Measurements from ENCODE around the gene CPLANE2. TPM values are rescaled to one million over a fixed set of nuclear protein-coding genes. Genes with fewer than 3 reads are reported as not detected.

CPLANE2 gene
- total RNA-seq, 5 donors from 2014 or later (not counting 1 experiment from before 2014, with no cell fraction given), result 6.6 to 13.2 (median 11.3) TPM

- ChIA-PET CTCF (interaction anchor here (0.6 to 0.7 kb wide), 2 partner anchors 25 to 120 kb away, joined by 3 read pairs; no protein-coding TSS in a partner anchor), POLR2A (interaction anchor here in 1 of 2 donors (0.6 to 0.7 kb wide), 2 partner anchors 16 to 25 kb away, joined by 3 read pairs; no protein-coding TSS in a partner anchor)
- H3K36me3 Mint-ChIP-seq, result no peaks in the 10 kb centered on the region
- H3K27me3 ChIP-seq (replicated peaks in 1 of 2; ENCODE audit: control insufficient read depth in 2 of 2, extremely low read depth in 1 of 2, insufficient read depth in 2 of 2, low read length in 1 of 2), result no peaks in the 10 kb centered on the region
- no peaks in the 10 kb centered on the region for H3K9me3 ChIP-seq
- peaks cover 0 to 7% of the 10 kb centered on the region in 2 donors for H3K36me3 ChIP-seq (ENCODE audit: control insufficient read depth in 2 of 2, extremely low read depth in 1 of 2, insufficient read depth in 1 of 2, low read length in 1 of 2)
- no peak overlapping the region for H3K4me3 ChIP-seq (ENCODE audit: control insufficient read depth in 1 of 2, extremely low read depth in 1 of 2, low read length in 1 of 2)
- peaks cover 6 to 12% (median 9%) of the 10 kb centered on the region in 3 donors for H3K4me1 Mint-ChIP-seq
- no peaks in the 10 kb centered on the region for H3K27me3 Mint-ChIP-seq
- H3K9me3 Mint-ChIP-seq, result no peaks in the 10 kb centered on the region
- peaks cover under 1 to 15% of the 10 kb centered on the region in 2 experiments for H3K4me1 ChIP-seq (ENCODE audit: control insufficient read depth in 1 of 2, extremely low read depth in 1 of 2, insufficient read depth in 2 of 2, low read length in 2 of 2)
- H3K27ac Mint-ChIP-seq, result no peak overlapping the region
- no peak for DNase-seq
- H3K27ac ChIP-seq (ENCODE audit: low read length), result no peak overlapping the region
- H3K4me3 Mint-ChIP-seq, result no peak overlapping the region
- 87% methylated on average over 13 of the region's 17 CpGs for WGBS (ENCODE audit: insufficient coverage)
- ATAC-seq (replicated peaks in 1 of 4), result no peak
These were observed 5.7 kb upstream of the CPLANE2 start for GRCh38 chr1:16242556-16243214.

- ChIA-PET CTCF (interaction anchor here in 1 of 2 donors (0.6 kb wide), 1 partner anchor 55 kb away, joined by 4 read pairs; no protein-coding TSS in a partner anchor), POLR2A (no interaction called here)
- Histone ChIP-seq H3K36me3 (ENCODE audit: control insufficient read depth in 2 of 2, extremely low read depth in 1 of 2, insufficient read depth in 1 of 2, low read length in 1 of 2) (no peaks in the 10 kb centered on the region), H3K4me1 (ENCODE audit: control insufficient read depth in 1 of 2, extremely low read depth in 1 of 2, insufficient read depth in 2 of 2, low read length in 2 of 2) (peaks cover 5 to 27% of the 10 kb centered on the region in 2 experiments), H3K4me3 (ENCODE audit: control insufficient read depth in 1 of 2, extremely low read depth in 1 of 2, low read length in 1 of 2) (no peak overlapping the region), H3K27me3 (replicated peaks in 1 of 2; ENCODE audit: control insufficient read depth in 2 of 2, extremely low read depth in 1 of 2, insufficient read depth in 2 of 2, low read length in 1 of 2) (no peaks in the 10 kb centered on the region), H3K27ac (ENCODE audit: low read length) (no peak overlapping the region), H3K9me3 (no peaks in the 10 kb centered on the region)
- no peak overlapping the region for H3K27ac Mint-ChIP-seq
- no peaks in the 10 kb centered on the region for H3K36me3 Mint-ChIP-seq
- 86% methylated on average over 7 of the region's 10 CpGs for WGBS (ENCODE audit: insufficient coverage)
- ATAC-seq (replicated peaks in 1 of 4) (no peak), DNase-seq (no peak)
- no peak overlapping the region for H3K4me3 Mint-ChIP-seq
- no peaks in the 10 kb centered on the region for H3K27me3 Mint-ChIP-seq
- peaks cover 16 to 24% (median 21%) of the 10 kb centered on the region in 3 donors for H3K4me1 Mint-ChIP-seq
- no peaks in the 10 kb centered on the region for H3K9me3 Mint-ChIP-seq
These were observed 4.3 kb upstream of the CPLANE2 start for GRCh38 chr1:16241221-16241708.

GRCh38 chr1:16239972-16240491 lies 3.0 kb upstream of the CPLANE2 start:
- ChIA-PET POLR2A (interaction anchor here (0.6 to 0.7 kb wide), 2 partner anchors 24 to 35 kb away, joined by 3 read pairs; no protein-coding TSS in a partner anchor), CTCF (interaction anchor here in 1 of 2 donors (0.6 kb wide), 1 partner anchor 238 kb away, joined by 3 read pairs; no protein-coding TSS in a partner anchor)
- Mint-ChIP-seq H3K27me3 (no peaks in the 10 kb centered on the region), H3K9me3 (no peaks in the 10 kb centered on the region), H3K36me3 (no peaks in the 10 kb centered on the region), H3K27ac (no peak overlapping the region), H3K4me3 (no peak overlapping the region), H3K4me1 (peaks cover 24 to 34% (median 29%) of the 10 kb centered on the region in 3 donors)
- H3K27ac ChIP-seq (ENCODE audit: low read length), result no peak overlapping the region
- no peaks in the 10 kb centered on the region for H3K36me3 ChIP-seq (ENCODE audit: control insufficient read depth in 2 of 2, extremely low read depth in 1 of 2, insufficient read depth in 1 of 2, low read length in 1 of 2)
- H3K27me3 ChIP-seq (replicated peaks in 1 of 2; ENCODE audit: control insufficient read depth in 2 of 2, extremely low read depth in 1 of 2, insufficient read depth in 2 of 2, low read length in 1 of 2), result no peaks in the 10 kb centered on the region
- no peak for DNase-seq
- 83% methylated on average over 1 of the region's 2 CpGs for WGBS (ENCODE audit: insufficient coverage)
- no peak for ATAC-seq (replicated peaks in 1 of 4)
- no peaks in the 10 kb centered on the region for H3K9me3 ChIP-seq
- H3K4me3 ChIP-seq (ENCODE audit: control insufficient read depth in 1 of 2, extremely low read depth in 1 of 2, low read length in 1 of 2), result no peak overlapping the region
- H3K4me1 ChIP-seq (ENCODE audit: control insufficient read depth in 1 of 2, extremely low read depth in 1 of 2, insufficient read depth in 2 of 2, low read length in 2 of 2), result peaks cover 7 to 32% of the 10 kb centered on the region in 2 experiments

GRCh38 chr1:16237343-16237830 lies 404 bp upstream of the CPLANE2 start:
- no peaks in the 10 kb centered on the region for H3K27me3 ChIP-seq (replicated peaks in 1 of 2; ENCODE audit: control insufficient read depth in 2 of 2, extremely low read depth in 1 of 2, insufficient read depth in 2 of 2, low read length in 1 of 2)
- POLR2A ChIA-PET, result interaction anchor here in 1 of 2 donors (1.0 kb wide), 1 partner anchor 20 kb away, joined by 3 read pairs; no protein-coding TSS in a partner anchor
- peaks cover 7 to 24% of the 10 kb centered on the region in 2 experiments for H3K4me1 ChIP-seq (ENCODE audit: control insufficient read depth in 1 of 2, extremely low read depth in 1 of 2, insufficient read depth in 2 of 2, low read length in 2 of 2)
- Mint-ChIP-seq H3K9me3 (no peaks in the 10 kb centered on the region), H3K27me3 (no peaks in the 10 kb centered on the region), H3K4me3 (peak overlapping the region; percentile 80 to 88 (median 81)), H3K4me1 (peaks cover 24 to 32% (median 27%) of the 10 kb centered on the region in 3 donors), H3K27ac (peak overlapping the region; percentile 94 to 96), H3K36me3 (peaks cover 4% of the 10 kb centered on the region)
- ATAC-seq (replicated peaks in 1 of 4) (no peak), DNase-seq (no peak)
- H3K36me3 ChIP-seq (ENCODE audit: control insufficient read depth in 2 of 2, extremely low read depth in 1 of 2, insufficient read depth in 1 of 2, low read length in 1 of 2), result no peaks in the 10 kb centered on the region
- H3K4me3 ChIP-seq (ENCODE audit: control insufficient read depth in 1 of 2, extremely low read depth in 1 of 2, low read length in 1 of 2), result peak overlapping the region; percentile 58 to 66
- no peaks in the 10 kb centered on the region for H3K9me3 ChIP-seq
- 100% methylated on average over 1 of the region's 6 CpGs for WGBS (ENCODE audit: insufficient coverage)
- CTCF ChIA-PET, result interaction anchor here (0.9 to 1.6 kb wide), 2 partner anchors 17 to 158 kb away, joined by 3 to 5 read pairs; no protein-coding TSS in a partner anchor
- peak overlapping the region; percentile 80 for H3K27ac ChIP-seq (ENCODE audit: low read length)

GRCh38 chr1:16235944-16236510 lies 956 bp downstream of the CPLANE2 start:
- Mint-ChIP-seq H3K4me1 (peaks cover 24 to 32% (median 27%) of the 10 kb centered on the region in 3 donors), H3K9me3 (no peaks in the 10 kb centered on the region), H3K27me3 (no peaks in the 10 kb centered on the region), H3K27ac (peak overlapping the region; percentile 94 to 96), H3K4me3 (peak overlapping the region; percentile 80 to 88 (median 81)), H3K36me3 (peaks cover 6% of the 10 kb centered on the region)
- Histone ChIP-seq H3K27me3 (replicated peaks in 1 of 2; ENCODE audit: control insufficient read depth in 2 of 2, extremely low read depth in 1 of 2, insufficient read depth in 2 of 2, low read length in 1 of 2) (no peaks in the 10 kb centered on the region), H3K27ac (ENCODE audit: low read length) (peak overlapping the region; percentile 66), H3K36me3 (ENCODE audit: control insufficient read depth in 2 of 2, extremely low read depth in 1 of 2, insufficient read depth in 1 of 2, low read length in 1 of 2) (peaks cover 0 to 4% of the 10 kb centered on the region in 2 donors), H3K4me3 (ENCODE audit: control insufficient read depth in 1 of 2, extremely low read depth in 1 of 2, low read length in 1 of 2) (peak overlapping the region; percentile 60 to 66), H3K4me1 (ENCODE audit: control insufficient read depth in 1 of 2, extremely low read depth in 1 of 2, insufficient read depth in 2 of 2, low read length in 2 of 2) (peaks cover 7 to 24% of the 10 kb centered on the region in 2 experiments), H3K9me3 (no peaks in the 10 kb centered on the region)
- 37% methylated on average over 5 of the region's 6 CpGs for WGBS (ENCODE audit: insufficient coverage)
- ATAC-seq (replicated peaks in 1 of 4), result peak; percentile 63 to 76 (median 69)
- DNase-seq, result peak in 34 of 35 experiments; percentile 25 to 75 (median 50)
- ChIA-PET POLR2A (no interaction called here), CTCF (no interaction called here)

GRCh38 chr1:16235347-16235746 lies 1.6 kb downstream of the CPLANE2 start:
- H3K4me1 ChIP-seq (ENCODE audit: control insufficient read depth in 1 of 2, extremely low read depth in 1 of 2, insufficient read depth in 2 of 2, low read length in 2 of 2), result peaks cover 7 to 24% of the 10 kb centered on the region in 2 experiments
- no peak overlapping the region for H3K27ac ChIP-seq (ENCODE audit: low read length)
- ATAC-seq (replicated peaks in 1 of 4) (no peak), DNase-seq (no peak)
- Mint-ChIP-seq H3K36me3 (peaks cover 6% of the 10 kb centered on the region), H3K27ac (no peak overlapping the region), H3K4me1 (peaks cover 24 to 32% (median 27%) of the 10 kb centered on the region in 3 donors), H3K4me3 (peak overlapping the region in 1 of 3 donors; percentile 0), H3K27me3 (no peaks in the 10 kb centered on the region), H3K9me3 (no peaks in the 10 kb centered on the region)
- WGBS (ENCODE audit: insufficient coverage), result no CpG with 5 or more reads among the region's 2 CpGs
- H3K36me3 ChIP-seq (ENCODE audit: control insufficient read depth in 2 of 2, extremely low read depth in 1 of 2, insufficient read depth in 1 of 2, low read length in 1 of 2), result peaks cover 0 to 7% of the 10 kb centered on the region in 2 donors
- CTCF ChIA-PET, result interaction anchor here in 1 of 2 donors (0.7 kb wide), 1 partner anchor 156 kb away, joined by 5 read pairs; no protein-coding TSS in a partner anchor
- POLR2A ChIA-PET, result no interaction called here
- no peaks in the 10 kb centered on the region for H3K9me3 ChIP-seq
- no peaks in the 10 kb centered on the region for H3K27me3 ChIP-seq (replicated peaks in 1 of 2; ENCODE audit: control insufficient read depth in 2 of 2, extremely low read depth in 1 of 2, insufficient read depth in 2 of 2, low read length in 1 of 2)
- no peak overlapping the region for H3K4me3 ChIP-seq (ENCODE audit: control insufficient read depth in 1 of 2, extremely low read depth in 1 of 2, low read length in 1 of 2)
